ENCODE data around the gene GLP2R. TPM values are rescaled to one million over a fixed set of nuclear protein-coding genes. Genes with fewer than 3 reads are reported as not detected.

Gene GLP2R
- total and polyA plus RNA-seq, 2 of the 8 experiments (the other 6 are each of a cell fraction or from before 2014, with no cell fraction given): not detected

GRCh38 chr17:9821921-9822320 is 3.8 kb upstream of the GLP2R start, which contains the start of gene GSG1L2:
Gene GSG1L2 (minus strand): TSS chr17:9822079. CDS start chr17:9822071, 8 bp downstream.
- H2BK5ac ChIP-seq (ENCODE audit: low read depth, low read length): no peak within 1 kb of the TSS
- H3K23ac ChIP-seq (ENCODE audit: insufficient read length): no peak within 1 kb of the TSS
- no peaks in the 10 kb centered on the region for H3K9me3 ChIP-seq (ENCODE audit: insufficient read depth in 2 of 2, low read depth in 1 of 2, low read length in 1 of 2)
- H2AFZ ChIP-seq (ENCODE audit: low read length): no peak within 1 kb of the TSS
- peaks cover 0 to 2% (median 0%) of the 10 kb centered on the region in 4 experiments; a peak in 1 of 7 replicates for H3K4me1 ChIP-seq (replicated peaks in 1 of 4; ENCODE audit: control insufficient read depth in 3 of 4, insufficient read depth in 4 of 4, low read length in 3 of 4)
- H3K4me3 ChIP-seq (ENCODE audit: extremely low read depth in 1 of 4, insufficient read depth in 2 of 4, low read depth in 3 of 4, low read length in 4 of 4): no peak within 1 kb of the TSS
- TF ChIP-seq POLR2A (IDR thresholded peaks at IDR 0.05; ENCODE audit: control extremely low read depth in 1 of 2, low read depth in 2 of 2, low read length in 2 of 2) (no peak), PHF8 (conservative IDR thresholded peaks at IDR 0.05; ENCODE audit: low read depth, low read length) (no peak), CBX8 (IDR thresholded peaks at IDR 0.05; ENCODE audit: borderline replicate concordance, low read depth, low read length) (no peak)
- no peak within 1 kb of the TSS for H2AK5ac ChIP-seq (ENCODE audit: low read depth, low read length)
- 89% methylated on average over 12 of the region's 15 CpGs; no CpG with 5 or more reads in 1 of the 2 experiments for WGBS, 2 experiments (ENCODE audit: extremely low coverage in 1 of 2, insufficient coverage in 1 of 2, insufficient read length in 1 of 2, insufficient replicate concordance in 2 of 2, low coverage in 1 of 2, low lambda C conversion rate in 2 of 2, missing lambda C conversion rate in 1 of 2)
- H4K20me1 ChIP-seq (replicated peaks in 1 of 2; ENCODE audit: control insufficient read depth in 1 of 2, insufficient read depth in 2 of 2, low read length in 2 of 2): no peaks in the 10 kb centered on the region
- H3K9ac ChIP-seq (replicated peaks in 1 of 4; ENCODE audit: extremely low read depth in 1 of 4, low read depth in 3 of 4, low read length in 3 of 4): no peak within 1 kb of the TSS
- H3K4me2 ChIP-seq (ENCODE audit: insufficient read depth in 1 of 2, low read depth in 2 of 2, low read length in 2 of 2): no peak within 1 kb of the TSS
- no peak within 1 kb of the TSS for H3K4ac ChIP-seq (replicated peaks; ENCODE audit: insufficient read length, low read depth, low read length)
- no peak within 1 kb of the TSS for H2BK12ac ChIP-seq (ENCODE audit: low read depth, low read length)
- no peak within 1 kb of the TSS; the same call in 1 of the 2 replicates for H4K8ac ChIP-seq (ENCODE audit: extremely low read depth, insufficient read depth, low read length)
- H3K79me1 ChIP-seq (ENCODE audit: low read depth, low read length): no peaks in the 10 kb centered on the region
- peaks cover 2% of the 10 kb centered on the region; the same call in 1 of the 2 replicates for H3K23me2 ChIP-seq (ENCODE audit: low read depth, low read length)
- H3K18ac ChIP-seq (ENCODE audit: extremely low read depth, low read length): no peak within 1 kb of the TSS; the same call in 1 of the 2 replicates
- H4K91ac ChIP-seq (replicated peaks; ENCODE audit: insufficient read length, low read length): no peak within 1 kb of the TSS
- H3K27me3 ChIP-seq (replicated peaks in 1 of 4; ENCODE audit: control insufficient read depth in 3 of 4, extremely low read depth in 1 of 4, insufficient read depth in 3 of 4, low read length in 3 of 4): no peaks in the 10 kb centered on the region
- DNase-seq (ENCODE audit: low read depth in 1 of 2, low spot score in 2 of 2): no peak
- H3K14ac ChIP-seq (ENCODE audit: insufficient read length): no peak within 1 kb of the TSS
- no peak within 1 kb of the TSS for H4K5ac ChIP-seq (ENCODE audit: insufficient read length, low read depth, low read length)
- POLR2A ChIA-PET (ENCODE audit: partially characterized antibody): no interaction called here
- no peaks in the 10 kb centered on the region for H3K79me2 ChIP-seq (ENCODE audit: control insufficient read depth in 1 of 2, insufficient read depth in 2 of 2, low read length in 2 of 2)
- H2BK20ac ChIP-seq (ENCODE audit: low read length): no peak within 1 kb of the TSS
- no peak within 1 kb of the TSS for H3K27ac ChIP-seq (ENCODE audit: low read depth, low read length)
- no peak within 1 kb of the TSS for H2BK15ac ChIP-seq (ENCODE audit: low read length)
- no peak for FAIRE-seq
- no peaks in the 10 kb centered on the region for H3K36me3 ChIP-seq (ENCODE audit: control insufficient read depth in 2 of 4, insufficient read depth in 4 of 4, low read length in 3 of 4)
- no peak within 1 kb of the TSS for H2BK120ac ChIP-seq (replicated peaks; ENCODE audit: low read depth, low read length)
- no peak within 1 kb of the TSS for H3K56ac ChIP-seq (replicated peaks; ENCODE audit: insufficient read length, low read depth, low read length)
- CTCF ChIA-PET (ENCODE audit: partially characterized antibody): interaction anchor here (0.9 to 1.5 kb wide), 2 partner anchors 68 to 84 kb away, joined by 3 read pairs; no protein-coding TSS in a partner anchor

All from H1 (cell line).